ENCODE measurements around the gene VRK3.
"Not testable (repeated sequence)": the region's sequence is repeated elsewhere in the genome, so short reads cannot be mapped to it uniquely, and the experiment has no call there.

VRK3 gene

DNA sequence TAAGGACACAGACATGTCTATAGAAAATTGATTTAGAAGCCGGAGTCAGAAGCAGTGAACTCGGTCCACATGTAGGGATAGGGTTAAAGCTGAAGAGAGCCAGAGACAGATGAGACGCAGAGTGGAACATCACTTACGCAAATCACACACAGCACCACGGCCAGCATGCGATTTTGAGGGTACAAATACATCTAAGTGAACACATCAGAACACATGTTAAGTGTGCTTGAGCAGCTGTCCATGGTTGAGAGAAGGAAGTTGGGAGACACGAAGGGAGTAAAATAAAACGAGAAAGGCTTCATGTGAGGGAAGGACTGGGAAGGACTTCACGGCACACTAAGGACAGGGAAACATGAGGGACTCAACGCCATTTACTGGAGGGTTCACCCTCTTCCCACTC, 38.8 kb downstream of the VRK3 start:
- no peak for DNase-seq

DNA sequence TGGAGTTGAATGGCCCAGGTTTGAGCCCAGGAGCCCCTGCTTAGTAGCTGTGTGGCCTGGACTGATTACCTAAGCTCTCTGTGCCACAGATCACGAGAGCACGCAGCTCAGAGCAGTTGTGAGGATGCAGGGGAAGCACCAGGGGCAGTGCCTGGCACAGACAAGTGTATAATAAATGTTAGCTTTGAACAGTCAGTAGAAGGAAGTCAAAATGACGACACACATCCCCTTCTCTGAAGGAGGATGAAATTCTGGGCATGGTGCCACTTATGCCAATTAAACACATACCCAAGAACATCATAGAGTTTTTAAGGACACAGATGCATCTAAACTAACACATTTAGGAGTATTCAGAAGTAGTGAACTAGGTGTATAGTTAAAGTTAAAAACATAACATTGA, 39.3 kb downstream of the VRK3 start:
- DNase-seq: no peak

DNA sequence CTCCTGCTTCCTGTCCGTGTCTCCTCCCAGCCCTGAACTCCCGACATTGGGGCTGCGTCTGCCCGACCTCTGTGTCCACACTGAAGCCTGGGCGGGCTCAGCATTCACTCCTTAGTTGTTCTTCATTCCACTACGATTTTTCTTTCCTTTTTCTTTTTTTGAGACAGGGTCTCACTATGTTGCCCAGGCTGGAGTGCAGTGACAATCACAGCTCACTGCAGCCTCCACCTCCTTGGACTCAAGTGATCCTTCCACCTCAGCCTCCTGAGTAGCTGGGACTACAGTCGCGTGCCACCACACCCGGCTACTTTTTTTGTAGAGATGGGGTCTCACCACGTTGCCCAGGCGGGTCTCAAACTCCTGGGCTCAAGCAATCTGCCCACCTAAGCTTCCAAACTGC, 40.7 kb downstream of the VRK3 start:
- DNase-seq: no peak

DNA sequence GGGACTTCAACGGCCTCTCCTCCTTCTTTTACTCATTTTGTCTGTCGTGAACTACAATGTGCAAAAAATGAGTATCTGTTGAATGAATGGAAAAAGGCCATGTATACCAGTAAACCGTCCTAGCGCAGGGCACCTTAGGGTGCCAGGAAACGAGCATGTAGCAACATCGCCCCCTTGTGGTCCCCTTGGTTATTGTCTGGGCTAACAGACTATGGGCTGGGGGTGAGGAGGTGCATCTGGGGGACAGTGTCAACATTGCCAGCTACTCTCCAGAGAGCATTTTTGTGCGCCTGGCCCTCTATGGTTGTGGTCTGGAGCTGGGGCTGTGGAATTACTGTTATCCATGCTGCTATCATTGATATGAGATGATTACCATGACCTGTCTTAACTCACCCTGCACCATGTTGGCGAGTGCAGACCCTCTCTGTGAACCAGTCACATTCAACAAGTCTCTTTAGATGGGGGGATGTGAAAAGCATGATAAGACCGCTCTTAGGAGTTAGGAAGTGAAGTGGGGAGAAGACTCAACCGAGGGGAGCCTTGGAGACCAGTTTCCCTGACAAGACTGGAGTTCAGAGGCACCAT, 41.4 kb downstream of the VRK3 start:
- DNase-seq: peak; percentile 62

DNA sequence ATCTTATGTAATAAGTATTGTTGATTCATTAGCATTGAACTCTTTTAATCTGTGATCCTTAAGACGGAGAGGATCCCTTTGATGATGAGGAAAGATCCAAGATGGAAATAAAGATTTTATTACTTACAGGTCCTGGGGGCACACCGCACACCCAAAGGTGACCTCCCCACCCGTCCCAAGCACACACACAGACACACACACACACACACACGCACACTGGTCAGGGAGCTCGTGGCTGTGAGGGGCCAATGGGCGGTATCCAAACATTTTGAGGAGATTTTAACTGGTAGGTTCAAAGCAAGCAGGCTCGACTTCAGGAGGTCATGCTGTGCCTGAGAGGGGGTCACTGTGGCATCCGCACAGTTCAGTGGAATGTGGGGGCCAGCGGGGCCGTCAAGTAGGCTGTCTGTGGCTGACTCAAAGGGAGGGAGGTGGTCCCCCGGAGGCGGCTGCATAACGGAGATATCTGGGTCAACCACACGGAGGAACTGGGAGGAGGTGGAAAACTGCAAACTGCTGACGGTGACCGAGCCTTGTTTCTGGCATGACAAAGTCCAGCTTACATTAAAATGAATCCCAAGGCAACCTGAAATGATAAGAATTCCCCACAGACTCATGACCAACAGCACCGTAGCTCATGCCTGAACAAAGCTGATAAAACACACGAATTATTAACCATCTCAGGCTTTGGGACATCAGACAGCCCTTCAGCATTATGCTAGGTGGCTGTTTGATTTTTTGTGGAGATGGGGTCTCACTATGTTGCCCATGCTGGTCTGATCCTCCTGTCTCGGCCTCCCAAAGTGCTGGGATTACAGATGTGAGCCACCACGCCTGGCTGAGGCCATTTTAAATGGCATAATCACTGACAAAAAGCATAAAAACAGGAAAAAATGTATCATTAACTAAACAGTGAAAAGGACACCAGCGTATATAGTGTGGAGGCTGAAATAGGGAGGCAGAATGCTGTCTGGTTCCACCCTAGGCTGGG, 43.3 kb downstream of the VRK3 start:
- DNase-seq: no peak

DNA sequence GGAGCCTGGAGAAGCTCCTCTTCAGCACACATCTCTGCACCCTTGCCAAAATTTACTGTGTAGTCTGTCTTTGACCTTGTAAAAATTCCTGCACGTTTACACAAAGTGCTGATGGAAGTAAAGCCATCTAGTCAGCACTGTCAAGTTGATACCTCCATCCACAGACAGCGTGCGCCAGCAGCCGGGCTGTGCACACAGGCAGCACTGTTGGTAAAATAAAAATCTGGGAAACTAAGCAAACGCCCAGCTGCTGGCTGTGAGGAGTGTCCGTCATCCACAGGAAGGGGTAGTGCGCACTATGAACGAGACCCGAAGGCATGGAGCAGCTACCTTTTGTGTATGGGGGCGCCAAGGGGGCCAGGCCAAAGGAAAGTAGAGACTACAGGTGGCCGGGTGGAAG, 46.8 kb downstream of the VRK3 start:
- DNase-seq: no peak

DNA sequence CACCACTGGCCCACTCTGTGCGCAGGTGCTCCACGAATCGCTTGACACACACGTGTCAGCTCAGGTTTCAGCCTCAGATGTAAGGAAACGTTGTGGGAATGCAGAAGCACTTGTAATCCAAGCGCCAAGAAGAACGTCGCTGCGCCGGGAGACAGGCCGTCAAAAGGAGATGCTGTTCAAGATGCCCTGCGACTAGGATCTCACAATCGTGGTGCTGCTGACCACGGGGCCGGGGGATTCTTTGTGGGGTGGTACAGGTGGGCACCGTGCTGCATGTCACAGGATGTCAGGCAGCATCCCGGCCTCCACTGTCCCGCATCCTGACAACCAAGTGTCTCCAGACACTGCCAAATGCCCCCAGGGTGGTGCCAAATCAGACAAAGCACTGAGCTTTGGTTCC, 47.3 kb downstream of the VRK3 start:
- DNase-seq: no peak

DNA sequence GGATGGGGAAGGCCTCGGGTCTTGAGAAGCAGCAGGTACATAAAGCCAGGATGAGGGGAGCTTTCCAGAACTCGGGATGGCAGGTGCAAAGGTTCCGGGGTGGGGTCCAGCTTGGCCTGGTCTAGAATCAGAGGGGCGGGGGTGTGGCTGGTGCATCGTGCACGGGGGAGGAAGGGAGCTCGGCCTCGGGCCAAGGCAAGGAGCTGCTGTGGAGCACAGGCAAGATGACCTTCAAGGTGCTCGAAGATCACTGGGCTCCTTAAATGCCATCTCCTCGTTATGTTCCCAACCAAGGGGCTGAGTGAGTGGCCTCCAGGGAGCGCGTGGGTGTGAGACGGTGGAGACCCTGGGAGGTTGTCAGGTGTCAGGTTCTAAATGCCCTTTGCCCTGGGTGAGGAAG, 48.1 kb downstream of the VRK3 start:
- no peak for DNase-seq

DNA sequence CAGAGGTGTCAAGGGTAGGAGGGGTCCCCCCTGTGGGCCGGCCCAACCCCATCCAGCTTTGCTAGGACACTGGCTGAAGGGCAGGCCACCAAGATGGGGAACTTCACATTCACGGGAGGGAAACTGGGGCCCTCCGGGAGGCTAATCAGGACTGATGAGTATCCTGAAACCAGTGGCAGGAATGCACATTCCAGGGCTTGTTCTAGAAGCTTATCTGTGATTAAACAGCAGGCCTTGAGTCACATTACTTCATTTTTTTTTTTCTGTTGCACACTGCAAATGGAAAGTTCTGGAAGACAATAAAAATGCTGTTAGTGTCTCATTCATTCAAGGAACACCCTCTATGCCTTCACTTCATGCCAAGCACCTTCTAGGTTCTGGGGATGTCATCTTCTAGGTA, 48.7 kb downstream of the VRK3 start:
- DNase-seq: no peak

DNA sequence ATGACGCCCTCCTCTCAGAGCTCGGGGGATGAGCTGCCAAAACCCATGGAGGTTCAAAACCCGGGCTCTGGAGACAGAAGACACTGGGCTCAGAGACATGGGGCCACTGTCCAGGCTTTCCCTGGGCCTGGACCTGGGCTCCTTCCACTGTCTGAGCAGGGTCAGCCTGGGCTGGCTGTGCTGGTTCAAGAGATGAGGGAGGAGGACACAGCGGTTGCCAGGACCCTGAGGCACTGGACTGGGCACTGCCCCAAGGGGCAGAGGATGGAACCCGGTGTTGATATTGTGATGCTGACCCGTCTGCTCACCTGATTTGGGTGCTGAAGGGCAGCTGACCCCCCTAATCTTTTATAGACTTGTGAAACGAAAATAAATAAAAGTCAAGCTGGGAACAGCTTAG, 50.1 kb downstream of the VRK3 start:
- no peak for DNase-seq

DNA sequence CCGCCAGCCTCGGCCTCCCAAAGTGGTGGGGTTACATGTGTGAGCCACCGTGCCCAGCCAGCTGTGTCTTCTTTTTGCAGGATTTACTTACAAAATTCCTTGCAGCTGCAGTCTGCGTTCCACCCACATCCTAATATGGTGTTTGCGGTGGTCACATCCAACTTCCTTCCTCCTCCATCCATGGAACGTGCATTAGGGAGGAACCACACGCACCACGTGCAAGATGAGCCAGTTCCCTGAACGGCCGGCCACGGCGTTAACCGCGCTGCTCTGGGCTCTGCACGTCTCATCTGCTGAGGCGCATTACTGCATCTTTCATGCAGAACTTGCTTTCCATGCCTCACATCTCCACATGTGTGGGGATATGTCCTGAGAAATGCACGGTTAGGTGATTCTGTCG, 51.2 kb downstream of the VRK3 start:
- no peak for DNase-seq

DNA sequence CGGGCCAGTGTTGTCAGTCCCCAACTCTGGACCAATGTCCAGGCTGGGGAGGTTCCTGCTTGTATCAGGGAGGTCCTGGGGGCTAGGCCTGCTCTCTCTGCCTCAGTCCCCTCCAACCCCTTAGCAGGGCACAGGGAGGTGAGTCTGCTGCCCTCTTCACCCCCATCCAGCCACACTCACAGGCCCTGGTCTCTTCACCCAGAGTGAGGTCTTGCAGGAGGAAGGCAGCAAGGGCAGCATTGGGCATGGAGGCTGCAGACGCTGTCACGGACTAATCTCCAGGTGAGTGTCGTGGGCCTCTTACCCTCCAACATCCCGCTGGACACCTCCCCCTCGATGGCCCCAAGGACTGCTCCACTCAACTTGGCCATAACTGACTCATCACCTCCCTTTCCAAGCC, 52.3 kb downstream of the VRK3 start:
- DNase-seq: no peak

DNA sequence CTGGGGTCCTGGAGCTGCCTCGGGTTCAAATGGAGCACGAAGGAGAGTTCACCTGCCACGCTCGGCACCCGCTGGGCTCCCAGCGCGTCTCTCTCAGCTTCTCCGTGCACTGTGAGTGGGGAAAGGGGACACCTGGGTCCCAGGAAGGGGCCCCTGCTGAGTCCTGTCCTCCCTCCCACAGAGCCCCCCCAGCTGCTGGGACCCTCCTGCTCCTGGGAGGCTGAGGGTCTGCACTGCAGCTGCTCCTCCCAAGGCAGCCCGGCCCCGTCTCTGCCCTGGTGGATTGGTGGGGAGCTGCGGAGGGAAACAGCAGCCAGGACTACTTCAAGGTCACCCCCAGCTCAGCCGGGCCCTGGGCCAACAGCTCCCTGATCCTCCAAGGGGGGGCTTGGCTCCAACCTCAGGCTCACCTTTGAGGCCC, 53.2 kb downstream of the VRK3 start:
- DNase-seq: no peak

DNA sequence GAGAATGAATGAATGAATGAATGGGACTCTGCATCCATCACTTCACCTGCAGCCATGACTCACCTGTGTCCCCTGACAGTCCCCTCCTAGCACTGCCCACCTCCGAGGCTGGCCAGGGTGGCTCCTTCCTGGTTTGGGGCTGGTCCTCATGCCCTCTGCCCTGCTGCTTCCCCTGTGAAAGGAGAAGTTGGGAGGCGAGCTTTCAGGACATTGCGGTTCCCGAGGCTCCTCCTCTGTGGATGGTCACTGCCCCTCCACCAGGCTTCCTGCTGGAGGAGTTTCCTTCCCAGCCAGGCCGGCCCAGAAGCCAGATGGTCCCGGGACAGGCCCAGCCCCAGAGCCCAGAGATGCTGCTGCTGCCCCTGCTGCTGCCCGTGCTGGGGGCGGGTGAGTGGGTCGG, 55.8 kb downstream of the VRK3 start:
- not testable (repeated sequence) for DNase-seq

DNA sequence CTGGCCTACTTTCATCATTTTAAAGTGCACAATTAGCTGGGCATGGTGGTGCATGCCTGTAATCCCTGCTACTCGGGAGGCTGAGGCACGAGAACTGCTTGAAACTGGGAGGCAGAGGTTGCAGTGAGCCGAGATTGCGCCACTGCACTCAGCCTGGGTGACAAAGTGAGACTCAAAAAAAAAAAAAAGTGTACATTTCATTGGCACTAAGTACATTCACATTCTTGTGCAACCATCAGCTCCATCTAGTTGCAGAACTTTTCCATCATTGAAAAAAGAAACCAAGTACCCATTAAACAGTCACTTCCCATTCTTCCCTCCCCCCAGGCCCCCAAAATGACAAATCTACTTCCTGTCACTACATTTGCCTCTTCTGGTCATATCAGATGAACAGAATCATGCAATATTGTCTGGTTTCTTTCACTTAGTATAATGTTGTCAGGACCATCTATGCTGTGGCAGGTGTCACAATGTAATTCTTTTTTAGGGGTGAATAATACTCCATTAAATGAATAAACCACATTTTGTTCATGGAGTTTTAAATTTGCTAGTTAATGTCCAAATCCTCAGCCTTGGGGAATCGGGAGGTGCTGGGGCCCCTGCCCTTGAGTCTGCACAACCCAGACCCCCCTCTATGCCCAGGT, 56.8 kb downstream of the VRK3 start:
- no peak for DNase-seq

DNA sequence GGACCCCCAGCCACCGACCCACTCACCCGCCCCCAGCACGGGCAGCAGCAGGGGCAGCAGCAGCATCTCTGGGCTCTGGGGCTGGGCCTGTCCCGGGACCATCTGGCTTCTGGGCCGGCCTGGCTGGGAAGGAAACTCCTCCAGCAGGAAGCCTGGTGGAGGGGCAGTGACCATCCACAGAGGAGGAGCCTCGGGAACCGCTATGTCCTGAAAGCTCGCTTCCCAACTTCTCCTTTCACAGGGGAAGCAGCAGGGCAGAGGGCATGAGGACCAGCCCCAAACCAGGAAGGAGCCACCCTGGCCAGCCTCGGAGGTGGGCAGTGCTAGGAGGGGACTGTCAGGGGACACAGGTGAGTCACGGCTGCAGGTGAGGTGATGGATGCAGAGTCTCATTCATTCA, 64.2 kb downstream of the VRK3 start, which contains the start of gene SIGLEC11:
Gene SIGLEC11 (minus strand): TSS at position 193 of the 400 bp plus-strand sequence. CDS start 91 bp downstream, at position 102.
- DNase-seq: not testable (repeated sequence)

DNA sequence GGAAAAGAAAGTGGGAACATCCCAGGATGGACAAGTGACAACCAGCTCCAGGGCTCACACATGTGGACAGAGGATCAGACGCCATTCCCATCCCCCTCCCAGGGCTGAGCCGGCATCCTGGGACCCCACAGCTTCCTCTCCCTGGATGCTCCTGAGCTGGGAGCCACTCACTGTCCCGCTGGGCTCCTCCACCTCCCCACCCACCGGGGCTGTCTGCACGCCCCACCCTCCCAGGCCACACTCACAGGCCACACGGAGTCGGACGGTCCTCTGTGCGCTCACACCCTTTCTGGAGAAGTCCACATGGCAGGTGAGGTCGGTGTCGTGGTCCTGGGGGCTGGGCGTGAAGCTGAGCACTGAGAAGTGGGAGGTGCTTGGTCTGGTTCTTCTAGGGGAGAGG, 65.3 kb downstream of the VRK3 start:
- not testable (repeated sequence) for DNase-seq

DNA sequence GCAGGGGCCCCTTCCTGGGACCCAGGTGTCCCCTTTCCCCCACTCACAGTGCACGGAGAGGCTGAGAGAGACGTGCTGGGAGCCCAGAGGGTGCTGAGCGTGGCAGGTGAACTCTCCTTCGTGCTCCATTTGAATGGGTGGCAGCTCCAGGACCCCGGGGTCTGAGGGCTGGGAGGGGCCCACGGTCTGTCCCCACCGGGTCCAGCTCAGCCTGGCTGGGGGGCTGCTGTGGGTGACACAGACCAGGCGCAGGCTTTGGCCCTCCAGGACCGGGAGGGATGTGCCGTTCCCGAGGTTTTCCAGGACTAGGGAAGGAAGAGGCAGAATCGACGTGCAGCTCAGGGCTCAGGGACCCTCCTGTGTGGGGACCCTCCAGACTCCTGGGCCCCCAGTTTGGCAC, 66.6 kb downstream of the VRK3 start:
- DNase-seq: not testable (repeated sequence)

DNA sequence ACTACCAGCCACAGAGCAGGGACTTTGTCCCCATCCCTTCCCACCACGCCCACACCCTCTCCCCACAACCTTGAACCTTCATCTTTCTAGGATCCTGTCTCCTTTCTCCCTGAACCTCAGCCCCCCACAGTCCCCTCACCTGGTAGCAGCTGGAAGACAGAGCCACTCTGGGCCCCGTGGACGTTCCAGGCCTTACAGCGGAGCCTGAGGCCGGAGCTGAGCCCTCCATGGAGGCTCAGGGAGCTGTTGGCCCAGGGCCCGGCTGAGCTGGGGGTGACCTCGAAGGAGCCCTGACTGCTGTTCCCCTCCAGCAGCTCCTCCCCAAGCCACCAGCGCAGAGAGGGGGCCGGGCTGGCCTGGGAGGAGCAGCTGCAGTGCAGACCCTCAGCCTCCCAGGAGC, 67.0 kb downstream of the VRK3 start:
- not testable (repeated sequence) for DNase-seq

DNA sequence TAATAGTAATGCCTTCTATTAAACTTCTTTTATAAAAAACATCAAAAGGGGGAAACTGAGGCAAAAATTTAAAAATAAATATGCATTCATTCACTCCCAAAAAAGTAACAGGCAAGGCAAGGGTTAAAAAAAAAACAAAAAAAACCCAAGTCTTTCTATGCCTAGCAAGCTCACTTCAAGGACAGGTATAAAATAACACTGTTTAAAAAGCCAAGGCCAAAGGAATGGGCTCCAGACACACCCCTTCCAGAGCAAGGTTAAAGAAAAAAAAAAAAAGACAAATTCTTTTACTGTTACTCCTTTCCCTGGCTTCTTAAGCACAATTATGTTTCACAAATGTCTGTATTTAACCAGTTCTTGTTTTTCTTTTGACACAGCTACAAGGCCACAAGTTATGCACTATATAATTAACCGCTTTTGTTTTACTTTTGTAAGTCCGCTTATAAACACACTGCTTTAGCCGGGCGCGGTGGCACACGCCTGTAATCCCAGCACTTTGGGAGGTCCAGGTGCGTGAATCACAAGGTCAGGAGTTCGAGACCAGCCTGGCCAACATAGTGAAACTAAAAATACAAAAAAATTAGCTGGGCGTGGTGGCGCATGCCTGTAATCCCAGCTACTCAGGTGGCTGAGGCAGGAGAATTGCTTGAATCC, 67.8 kb downstream of the VRK3 start:
- no peak for DNase-seq

DNA sequence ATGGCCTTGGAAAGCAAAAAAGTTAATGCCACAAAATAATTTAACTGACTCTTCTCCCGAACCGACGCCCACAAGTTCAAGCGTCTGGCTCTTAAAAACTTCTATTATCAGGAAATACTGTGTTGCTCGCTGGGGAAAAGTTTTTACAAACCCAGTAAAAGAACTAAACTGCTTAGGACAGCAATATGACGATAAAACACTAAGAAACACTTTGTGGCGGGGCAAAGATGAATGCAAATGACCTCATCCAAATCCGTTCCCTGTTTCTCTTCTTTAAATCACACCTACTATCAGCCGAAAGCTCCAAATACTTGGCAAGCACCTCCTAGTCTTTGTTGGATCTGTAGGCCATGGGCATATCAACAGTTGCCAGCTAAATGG, 69.1 kb downstream of the VRK3 start:
- no peak for DNase-seq

DNA sequence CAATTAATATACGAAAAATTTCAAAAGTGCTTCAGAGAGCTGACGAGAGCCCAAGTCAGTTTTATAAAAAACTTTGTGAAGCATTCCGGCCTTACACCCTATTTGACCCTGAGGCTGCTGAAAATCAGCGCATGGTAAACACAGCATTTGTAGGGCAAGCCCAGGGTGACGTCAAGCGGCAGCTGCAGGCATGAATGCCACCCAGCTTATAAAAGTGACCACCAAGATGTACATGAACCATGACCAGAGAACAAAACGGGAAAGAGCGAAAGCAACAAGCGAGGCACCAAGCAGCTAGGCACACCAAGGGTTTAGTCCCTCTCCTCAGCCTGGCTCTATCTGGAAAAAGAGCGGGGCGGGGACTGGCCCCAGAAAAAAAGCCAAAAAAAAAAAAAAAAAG, 70.2 kb downstream of the VRK3 start:
- no peak for DNase-seq

DNA sequence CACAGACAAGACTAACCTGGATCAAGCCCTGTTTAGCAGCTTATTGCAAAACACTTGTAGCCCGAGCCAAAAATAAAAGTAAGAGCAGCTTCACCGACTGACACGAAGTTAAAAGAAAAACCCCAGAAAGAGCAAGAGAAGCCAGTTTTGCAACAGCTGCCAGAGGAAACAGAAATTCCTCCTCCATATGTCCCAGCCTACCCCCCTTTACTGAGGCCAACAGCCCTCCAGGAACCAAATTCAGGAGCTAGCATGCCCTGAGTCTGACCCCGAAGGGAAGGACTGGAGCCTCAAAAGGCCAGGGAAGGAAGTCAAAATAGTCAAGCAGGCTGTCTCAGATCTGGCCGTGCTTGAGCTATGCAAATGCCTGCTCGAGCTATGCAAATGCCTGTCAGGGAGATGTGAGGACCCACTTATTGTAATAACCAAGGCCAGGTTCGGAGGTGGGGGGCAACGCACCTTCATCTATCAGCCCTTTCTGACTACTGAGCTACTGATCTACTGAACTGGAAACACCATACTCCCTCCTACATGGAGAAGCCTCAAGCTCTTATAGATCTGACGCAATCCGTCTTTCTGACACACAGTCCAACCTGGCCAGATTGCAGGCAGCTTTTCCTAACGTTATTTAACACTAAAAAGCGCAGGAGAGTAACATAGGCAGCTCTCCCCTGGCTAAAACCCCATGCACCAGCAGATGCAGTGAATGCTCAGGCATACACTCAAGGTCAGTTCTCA, 70.9 kb downstream of the VRK3 start:
- no peak for DNase-seq
